GM19043 (cell line): ENCODE results near the gene TMEM25.
A peak's percentile ranks its signal among the peaks of the same experiment; 100 is the strongest.
"Not testable (repeated sequence)": the region's sequence is repeated elsewhere in the genome, so short reads cannot be mapped to it uniquely, and the experiment has no call there.

Experiments used
- ATAC-seq: cut with Tn5 transposase; IDR thresholded peaks from one replicate; pipeline ENCODE4 v1.9.1; 2021; ENCODE audit warnings: low read depth; ENCODE audit not compliant: unreplicated experiment

TMEM25 gene

DNA sequence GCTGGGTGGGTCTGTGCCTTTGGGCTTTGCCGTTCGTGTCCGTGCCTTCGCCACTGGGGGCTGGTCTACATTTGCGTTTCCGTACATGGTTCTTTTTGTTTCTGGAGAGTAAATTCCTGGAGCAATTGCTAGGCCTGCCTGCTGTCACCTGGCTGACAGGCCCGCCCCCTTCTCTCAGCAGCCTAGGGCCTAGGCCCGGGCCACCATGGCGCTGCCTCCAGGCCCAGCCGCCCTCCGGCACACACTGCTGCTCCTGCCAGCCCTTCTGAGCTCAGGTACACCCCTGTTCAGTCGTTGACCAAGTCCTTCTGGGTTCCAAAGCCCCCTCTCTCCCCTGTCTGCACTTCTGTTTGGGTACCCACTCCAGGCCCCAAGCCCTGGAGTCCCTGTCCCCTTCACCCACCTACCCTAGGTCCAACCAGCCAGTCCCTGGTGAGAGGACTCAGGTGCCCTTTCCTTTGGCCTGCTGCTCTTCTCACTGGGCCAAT is 649 bp downstream of the TMEM25 start:
- no peak for ATAC-seq

DNA sequence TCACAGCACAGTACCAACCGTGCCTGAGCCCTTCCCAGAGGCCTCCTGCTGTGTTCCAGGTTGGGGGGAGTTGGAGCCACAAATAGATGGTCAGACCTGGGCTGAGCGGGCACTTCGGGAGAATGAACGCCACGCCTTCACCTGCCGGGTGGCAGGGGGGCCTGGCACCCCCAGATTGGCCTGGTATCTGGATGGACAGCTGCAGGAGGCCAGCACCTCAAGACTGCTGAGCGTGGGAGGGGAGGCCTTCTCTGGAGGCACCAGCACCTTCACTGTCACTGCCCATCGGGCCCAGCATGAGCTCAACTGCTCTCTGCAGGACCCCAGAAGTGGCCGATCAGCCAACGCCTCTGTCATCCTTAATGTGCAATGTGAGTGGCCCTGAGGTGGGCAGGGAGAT is 1.1 kb downstream of the TMEM25 start:
- no peak for ATAC-seq

DNA sequence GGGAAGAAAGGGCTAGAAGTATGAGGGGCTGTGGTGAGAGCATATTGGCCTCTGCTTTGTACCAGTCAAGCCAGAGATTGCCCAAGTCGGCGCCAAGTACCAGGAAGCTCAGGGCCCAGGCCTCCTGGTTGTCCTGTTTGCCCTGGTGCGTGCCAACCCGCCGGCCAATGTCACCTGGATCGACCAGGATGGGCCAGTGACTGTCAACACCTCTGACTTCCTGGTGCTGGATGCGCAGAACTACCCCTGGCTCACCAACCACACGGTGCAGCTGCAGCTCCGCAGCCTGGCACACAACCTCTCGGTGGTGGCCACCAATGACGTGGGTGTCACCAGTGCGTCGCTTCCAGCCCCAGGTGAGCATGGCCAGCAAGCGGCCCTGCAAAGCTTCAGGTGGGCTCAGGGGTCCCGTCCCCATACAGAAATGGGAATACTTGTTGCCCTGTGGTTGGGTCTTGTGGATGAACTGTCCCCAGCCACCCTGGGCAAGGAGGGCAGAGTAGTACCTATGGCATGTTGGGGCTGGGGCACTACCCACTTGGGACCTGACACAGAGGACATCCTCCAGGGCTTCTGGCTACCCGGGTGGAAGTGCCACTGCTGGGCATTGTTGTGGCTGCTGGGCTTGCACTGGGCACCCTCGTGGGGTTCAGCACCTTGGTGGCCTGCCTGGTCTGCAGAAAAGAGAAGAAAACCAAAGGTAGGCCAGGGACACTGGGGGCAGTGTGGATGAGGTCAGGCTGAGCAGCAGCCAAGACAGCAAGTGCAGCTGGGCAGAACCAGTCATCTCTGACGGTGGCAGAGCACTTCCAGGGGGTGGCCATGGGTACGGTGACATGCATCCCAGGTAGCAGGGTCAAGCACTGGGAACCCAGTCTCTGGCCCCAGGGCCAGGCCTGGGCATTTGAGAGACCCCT is 2.1 kb downstream of the TMEM25 start:
- no peak for ATAC-seq

DNA sequence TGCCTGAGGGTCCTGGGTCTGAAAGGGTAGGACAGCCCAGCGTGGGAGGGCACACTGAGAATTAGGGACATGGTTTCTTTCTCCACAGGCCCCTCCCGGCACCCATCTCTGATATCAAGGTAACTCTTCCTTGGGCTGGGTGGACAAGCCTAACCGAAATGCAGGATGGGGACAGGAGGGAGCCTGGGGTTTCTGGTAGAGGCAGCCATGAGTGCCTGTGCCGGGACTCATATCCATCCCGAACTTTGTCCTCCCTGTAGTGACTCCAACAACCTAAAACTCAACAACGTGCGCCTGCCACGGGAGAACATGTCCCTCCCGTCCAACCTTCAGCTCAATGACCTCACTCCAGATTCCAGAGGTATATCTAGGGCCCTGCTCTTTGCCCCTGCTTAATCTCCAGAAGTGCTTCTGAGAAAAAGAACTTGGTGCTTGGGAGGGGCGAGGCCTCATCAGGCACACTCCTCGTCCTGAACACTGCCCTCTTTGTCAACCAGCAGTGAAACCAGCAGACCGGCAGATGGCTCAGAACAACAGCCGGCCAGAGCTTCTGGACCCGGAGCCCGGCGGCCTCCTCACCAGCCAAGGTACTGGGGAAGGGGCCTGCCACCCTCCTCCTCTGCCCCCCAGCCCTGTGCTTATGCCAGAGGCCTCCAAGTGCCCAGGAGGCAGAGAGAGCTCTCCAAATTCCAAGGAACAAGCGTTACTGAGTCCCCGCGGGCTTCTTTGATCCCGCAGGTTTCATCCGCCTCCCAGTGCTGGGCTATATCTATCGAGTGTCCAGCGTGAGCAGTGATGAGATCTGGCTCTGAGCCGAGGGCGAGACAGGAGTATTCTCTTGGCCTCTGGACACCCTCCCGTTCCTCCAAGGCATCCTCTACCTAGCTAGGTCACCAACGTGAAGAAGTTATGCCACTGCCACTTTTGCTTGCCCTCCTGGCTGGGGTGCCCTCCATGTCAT is 3.1 kb downstream of the TMEM25 start:
- ATAC-seq = no peak

DNA sequence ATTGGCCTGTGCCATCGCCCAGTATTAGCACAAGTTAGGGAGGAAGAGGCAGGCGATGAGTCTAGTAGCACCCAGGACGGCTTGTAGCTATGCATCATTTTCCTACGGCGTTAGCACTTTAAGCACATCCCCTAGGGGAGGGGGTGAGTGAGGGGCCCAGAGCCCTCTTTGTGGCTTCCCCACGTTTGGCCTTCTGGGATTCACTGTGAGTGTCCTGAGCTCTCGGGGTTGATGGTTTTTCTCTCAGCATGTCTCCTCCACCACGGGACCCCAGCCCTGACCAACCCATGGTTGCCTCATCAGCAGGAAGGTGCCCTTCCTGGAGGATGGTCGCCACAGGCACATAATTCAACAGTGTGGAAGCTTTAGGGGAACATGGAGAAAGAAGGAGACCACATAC is 4.3 kb downstream of the TMEM25 start:
- no peak for ATAC-seq

DNA sequence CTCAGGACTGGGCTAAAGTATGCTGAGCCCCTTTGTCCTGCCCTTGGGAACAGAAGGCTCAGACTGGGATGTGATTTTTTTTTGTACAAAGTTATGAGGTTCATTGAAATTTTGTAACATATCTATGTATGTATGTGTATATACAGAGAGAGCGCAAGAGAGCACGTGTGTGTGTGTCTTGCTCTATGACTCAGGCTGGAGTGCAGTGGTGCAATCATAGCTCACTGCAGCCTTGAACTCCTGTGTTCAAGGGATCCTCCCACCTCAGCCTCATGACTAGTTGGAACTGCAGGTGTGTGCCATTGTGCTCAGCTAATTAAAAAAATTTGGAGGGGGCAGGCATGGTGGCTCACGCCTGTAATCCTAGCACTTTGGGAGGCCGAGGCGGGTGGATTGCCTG is 5.7 kb downstream of the TMEM25 start:
- ATAC-seq = no peak

DNA sequence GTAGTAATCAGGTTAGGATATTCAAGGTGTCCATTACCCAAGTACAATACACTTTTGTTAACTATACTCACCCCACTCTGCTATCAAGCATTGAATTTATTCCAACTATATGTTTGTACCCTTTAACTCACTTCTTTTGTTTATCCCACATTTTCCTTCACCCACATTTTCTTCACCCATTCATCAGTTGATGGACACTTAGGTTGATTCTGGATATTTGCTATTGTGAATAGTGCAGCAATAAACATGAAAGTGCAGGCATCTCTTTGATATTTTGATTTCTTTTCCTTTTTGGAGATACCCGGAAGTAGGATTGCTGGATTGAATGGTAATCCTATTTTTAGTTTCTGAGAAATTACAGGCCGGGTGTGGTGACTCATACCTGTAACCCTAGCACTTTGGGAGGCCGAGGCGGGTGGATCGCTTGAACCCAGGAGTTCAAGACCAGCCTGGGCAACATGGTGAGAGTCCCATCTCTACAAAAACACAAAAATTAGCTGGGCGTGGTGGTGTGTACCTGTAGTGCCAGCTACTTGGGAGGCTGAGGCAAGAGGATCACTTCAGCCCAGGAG is 6.5 kb downstream of the TMEM25 start:
- no peak for ATAC-seq

DNA sequence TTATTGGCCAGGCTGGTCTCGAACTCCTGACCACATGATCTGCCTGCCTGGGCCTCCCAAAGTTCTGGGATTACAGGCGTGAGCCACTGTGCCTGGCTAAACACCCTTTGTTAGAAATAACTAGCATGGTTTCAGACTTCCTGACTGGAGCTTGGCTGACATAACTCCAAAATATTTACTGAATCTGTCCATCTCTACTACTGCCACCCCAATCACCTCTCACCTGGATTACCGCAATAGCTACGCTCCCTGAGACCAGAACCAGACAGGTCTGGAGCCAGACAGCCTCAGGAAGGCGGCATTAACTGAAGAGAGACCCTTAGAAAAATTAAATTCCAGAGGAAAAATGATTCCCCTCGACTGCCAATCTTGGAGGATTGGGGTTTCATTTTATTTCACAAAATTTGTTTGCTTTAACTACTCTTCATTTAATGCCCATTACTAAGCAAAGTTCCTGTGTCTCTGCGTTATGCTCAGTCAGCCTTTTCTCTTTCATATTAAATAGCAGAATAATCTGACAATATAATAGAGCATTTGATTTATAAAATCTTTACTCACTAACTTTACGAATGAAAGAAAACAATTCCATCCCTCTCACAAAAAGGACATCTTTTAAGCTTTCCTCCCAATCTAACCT is 13.1 kb downstream of the TMEM25 start:
- no peak for ATAC-seq

DNA sequence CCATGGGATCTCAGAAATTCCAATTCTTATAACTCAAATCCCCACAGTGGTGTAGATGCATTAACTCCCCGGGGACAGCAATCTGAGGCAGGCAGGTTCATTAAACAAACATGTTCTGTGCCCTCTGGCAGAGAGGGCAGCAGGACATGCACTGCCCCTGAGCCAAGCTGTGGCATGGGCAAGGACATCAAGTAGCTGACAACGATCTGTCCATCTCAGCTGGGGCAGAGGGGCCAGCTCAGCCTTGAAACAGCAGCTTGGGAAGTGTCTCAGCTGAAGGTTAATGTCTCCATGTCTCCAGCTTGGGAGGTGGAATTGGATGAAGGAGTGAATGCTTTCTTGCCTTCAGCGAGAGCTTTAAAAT is 13.6 kb downstream of the TMEM25 start:
- no peak for ATAC-seq

DNA sequence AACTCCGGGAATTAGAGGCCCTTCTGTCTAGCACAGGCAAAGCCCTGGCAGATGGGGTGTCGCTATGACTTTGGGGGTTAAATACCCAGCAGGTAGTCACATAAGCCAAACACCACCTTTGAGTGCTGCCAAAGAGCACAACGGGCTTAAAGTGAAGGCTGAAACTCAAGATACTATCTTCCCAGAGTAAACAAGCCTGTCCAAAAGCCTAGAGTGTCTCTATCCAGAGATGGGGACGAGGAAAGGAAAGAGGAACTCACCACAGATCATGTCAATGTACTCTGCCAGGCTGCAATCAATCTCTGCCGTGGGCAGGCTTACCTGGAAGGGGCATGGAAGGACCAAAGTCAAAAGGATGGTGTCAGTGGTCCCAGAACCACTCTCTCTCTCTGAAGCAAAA is 14.5 kb downstream of the TMEM25 start:
- no peak for ATAC-seq

DNA sequence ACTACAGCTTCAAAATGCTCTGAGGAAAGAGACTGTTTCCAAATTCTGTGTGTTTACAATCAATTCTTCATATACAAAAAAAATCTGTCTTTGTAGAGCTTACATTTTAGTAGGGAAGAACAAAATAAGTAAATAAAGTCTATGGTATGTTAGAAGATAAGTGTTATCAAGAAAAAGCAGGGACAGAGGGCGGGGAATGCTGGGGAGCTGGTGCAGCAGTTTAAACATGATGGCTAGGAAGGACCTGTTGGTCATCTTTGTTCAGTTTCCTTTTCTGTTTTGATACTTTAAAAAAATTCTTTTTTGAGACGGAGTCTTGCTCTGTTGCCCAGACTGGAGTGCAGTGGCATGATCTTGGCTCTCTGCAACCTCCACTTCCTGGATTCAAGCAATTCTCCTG is 16.1 kb downstream of the TMEM25 start:
- no peak for ATAC-seq

DNA sequence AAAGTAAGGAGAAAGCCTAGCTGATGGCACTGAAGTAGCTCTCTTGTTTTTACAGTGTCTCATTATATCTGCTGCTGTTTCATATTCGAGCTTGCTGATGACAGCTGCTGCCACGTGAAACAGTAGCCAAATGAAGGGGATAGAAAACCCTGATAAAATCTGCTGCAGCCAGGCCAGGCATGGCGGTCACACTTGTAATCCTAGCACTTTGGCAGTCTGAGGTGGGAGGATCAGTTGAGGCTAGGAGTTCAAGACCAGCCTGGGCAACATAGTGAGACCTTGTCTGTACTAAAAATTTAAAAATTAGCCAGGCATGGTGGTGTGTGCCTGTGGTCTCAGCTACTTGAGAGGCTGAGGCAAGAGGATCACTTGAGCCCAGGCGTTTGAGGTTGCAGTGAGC is 21.3 kb downstream of the TMEM25 start:
- no peak for ATAC-seq

DNA sequence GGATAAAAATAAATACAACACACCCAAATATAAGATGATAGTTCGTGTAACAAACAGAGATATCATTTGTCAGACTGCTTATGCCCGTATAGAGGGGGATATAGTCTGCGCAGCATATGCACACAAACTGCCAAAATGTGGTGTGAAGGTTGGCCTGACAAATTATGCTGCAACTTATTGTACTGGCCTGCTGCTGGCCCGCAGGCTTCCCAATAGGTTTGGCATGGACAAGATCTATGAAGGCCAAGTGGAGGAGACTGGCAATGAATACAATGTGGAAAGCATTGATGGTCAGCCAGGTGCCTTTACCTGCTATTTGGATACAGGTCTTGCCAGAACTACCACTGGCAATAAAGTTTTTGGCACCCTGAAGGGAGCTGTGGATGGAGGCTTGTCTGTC is 29.8 kb downstream of the TMEM25 start:
- ATAC-seq = no peak

DNA sequence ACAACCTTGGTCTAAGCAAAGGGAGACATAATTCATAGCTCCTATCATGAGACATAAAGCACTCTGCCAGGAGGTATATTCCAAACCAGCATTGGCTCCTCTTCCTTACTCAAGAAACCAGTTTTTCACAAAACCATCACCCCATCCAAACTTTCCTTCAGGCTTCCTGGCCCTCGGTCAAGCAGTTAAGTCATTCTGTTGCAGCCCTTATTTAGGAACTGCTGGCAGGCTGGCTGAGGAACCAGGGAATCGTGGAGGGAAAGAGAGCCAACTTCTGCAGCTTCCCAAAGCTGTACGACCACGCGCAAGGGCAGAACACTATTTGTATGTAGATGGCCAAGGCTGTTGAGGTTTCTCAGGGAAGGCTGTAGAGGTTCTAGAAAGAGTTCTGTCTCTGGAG is 34.1 kb downstream of the TMEM25 start:
- no peak for ATAC-seq

DNA sequence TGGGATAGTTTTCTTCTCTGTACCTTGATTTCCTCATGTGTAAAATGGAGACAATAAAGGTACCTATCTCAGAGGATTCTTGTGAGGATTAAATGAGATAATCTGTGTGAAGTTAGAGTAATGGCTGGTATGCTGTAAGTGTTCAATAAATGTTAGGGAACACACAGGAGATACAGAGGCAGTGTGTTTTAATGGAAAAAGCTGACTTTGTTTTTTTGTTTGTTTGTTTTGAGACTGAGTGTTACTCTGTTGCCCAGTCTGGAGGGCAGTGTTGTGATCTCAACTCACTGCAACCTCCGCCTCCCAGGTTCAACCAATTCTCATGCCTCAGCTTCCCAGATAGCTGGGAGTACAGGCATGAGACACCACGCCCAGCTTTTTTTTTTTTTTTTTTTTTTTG is 38.7 kb downstream of the TMEM25 start:
- ATAC-seq = no peak

DNA sequence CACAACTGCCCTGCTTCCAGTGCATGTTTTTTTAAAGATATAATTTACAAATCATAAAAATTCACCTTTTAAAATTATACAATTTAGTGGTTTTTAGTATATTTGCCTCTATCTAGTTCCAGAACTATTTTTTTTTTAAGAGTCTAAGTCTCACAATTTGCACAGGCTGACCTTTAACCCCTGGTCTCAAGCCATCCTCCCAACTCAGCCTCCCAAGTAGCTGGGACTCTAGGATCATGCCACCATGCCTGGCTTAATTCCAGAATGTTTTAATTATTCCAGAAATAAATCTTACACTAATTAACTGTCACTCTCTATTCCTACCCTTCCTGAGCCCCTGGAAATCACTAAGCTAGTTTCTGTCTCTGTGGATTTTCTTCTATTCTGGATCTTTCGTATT is 39.8 kb downstream of the TMEM25 start:
- ATAC-seq = no peak

DNA sequence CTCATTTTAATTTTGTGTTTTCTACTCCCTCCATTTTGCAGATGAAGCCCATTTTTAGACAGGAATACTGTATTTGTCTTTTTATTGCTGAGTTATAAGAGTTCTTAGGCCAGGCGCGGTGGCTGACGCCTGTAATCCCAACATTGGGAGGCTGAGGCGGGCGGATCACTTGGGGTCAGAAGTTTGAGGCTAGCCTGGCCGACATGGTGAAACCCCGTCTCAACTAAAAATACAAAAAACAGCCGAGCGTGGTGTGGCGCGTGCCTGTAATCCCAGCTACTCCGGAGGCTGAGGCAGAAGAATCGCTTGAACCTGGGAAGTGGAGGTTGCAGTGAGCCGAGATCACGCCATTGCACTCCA is 40.7 kb downstream of the TMEM25 start:
- ATAC-seq = not testable (repeated sequence)

DNA sequence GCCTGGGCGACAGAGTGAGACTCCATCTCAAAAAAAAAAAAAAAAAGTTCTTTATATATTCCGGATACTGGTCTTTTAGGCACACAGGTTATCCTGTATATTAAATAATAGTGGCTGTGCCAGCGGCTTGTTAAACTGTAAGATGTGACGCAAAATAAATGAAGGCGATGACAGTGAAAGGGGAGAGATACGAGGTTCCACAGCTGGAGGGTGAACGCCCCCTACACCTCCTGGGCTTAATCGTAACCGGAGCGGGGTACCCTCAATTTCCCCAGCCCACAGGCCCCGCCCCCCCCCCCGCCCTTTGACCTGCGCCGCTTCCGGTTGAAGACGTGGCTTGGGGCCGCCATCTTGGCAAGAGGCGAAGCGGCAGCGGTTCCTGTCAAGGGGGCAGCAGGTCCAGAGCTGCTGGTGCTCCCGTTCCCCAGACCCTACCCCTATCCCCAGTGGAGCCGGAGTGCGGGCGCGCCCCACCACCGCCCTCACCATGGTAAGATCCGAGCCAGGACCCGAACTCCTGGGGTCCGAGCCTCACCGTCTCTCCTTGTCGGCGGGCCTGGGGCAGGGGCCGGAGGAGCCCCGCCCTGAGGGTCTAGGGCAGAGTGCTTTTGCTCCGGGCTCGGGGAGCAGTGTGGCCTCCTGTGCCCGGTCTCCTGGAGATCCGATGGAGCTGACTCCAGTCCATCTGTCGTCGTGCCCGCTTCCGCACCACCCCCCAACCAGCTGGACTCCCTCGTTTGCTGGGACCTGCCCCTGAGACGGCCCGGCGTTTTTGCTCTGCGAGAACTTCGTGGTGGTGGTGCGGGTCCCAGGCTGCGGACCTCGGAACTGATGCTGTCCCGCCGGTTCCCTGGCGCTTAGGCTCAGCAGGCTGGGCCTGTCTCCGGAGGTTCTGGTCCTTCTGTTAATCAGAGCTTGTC is 41.3 kb downstream of the TMEM25 start, which contains the start of gene ARCN1:
ARCN1 (plus strand) TSS at position 349 of the 920 bp plus-strand sequence; CDS start at position 488, 139 bp downstream.
- peak; percentile 61 for ATAC-seq

DNA sequence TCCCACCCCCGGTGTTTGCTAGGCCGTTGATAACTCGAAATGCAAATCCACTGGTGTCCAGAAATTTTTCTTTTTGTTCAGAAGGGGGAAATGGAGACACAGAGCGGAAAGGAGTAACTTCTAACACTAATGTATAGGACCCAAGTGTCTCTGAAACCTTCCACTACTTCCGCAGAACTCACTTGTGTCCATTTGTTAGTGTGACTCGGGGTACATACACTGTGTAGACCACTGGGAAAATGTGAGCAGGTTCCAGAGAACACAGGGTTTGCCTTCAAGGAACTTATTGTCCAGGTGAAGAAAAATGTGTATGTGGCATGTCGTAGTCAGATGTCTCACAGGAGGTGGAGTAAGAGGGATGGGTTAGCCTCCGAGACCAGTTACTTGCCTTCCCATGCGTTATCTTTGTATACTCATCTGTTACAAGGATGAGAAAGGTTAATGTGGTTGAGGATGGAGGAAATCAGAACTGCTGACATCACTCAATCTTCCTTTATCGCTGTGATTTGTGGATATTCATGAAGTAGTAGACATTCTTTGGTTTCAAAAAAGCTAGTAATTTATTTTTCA is 42.1 kb downstream of the TMEM25 start:
- peak; percentile 26 for ATAC-seq
